Adrenal gland (tissue), 12 donors: ENCODE measurements around the gene RANGAP1. TPM values are rescaled to one million over a fixed set of nuclear protein-coding genes. Genes with fewer than 3 reads are reported as not detected.

ENCODE experiments used
- DNase-seq, 7 donors: peaks; one replicate each; pipeline ENCODE4 v3.0.0-alpha.2; 2019 to 2020
- H3K27ac ChIP-seq, 5 donors: fragments of 200-600 bp; sonication (generic) in 4 of 5; 1 replicate in 3 of 5; 2 replicates in 2 of 5; pipeline versions ENCODE4 v1.5.1 to v1.8.0; 2016 to 2020; ENCODE audit warnings: mild to moderate bottlenecking in 1 of 5
- H3K27me3 ChIP-seq: fragments of 200-600 bp; 2 replicates; pipeline ENCODE4 v1.8.0; 2021
- H3K36me3 ChIP-seq, 2 donors: fragments of 200-600 bp; replicated peaks in 1 of 2; 1 replicate in 1 of 2; 2 replicates in 1 of 2; pipeline versions ENCODE4 v1.5.1 to v1.8.0; 2018 to 2022
- H3K4me1 ChIP-seq, 2 donors: fragments of 200-600 bp; replicated peaks in 1 of 2; 1 replicate in 1 of 2; 2 replicates in 1 of 2; pipeline versions ENCODE4 v1.5.1 to v1.8.0; 2018 to 2021
- H3K4me3 ChIP-seq, 4 donors: fragments of 200-600 bp; sonication (generic) in 3 of 4; one replicate each; pipeline ENCODE4 v1.5.1; 2016 to 2018
- H3K9me3 ChIP-seq, 3 donors: fragments of 200-600 bp; sonication (generic) in 1 of 3; replicated peaks in 1 of 3; 1 replicate in 2 of 3; 2 replicates in 1 of 3; pipeline versions ENCODE4 v1.5.1 to v1.8.0; 2016 to 2021
- CTCF ChIP-seq, 6 experiments: fragments of 450-650 bp in 4 of 6; fragments of 200-600 bp in 2 of 6; sonication (generic) in 1 of 6; IDR thresholded peaks; 1 replicate in 5 of 6; 2 replicates in 1 of 6; pipeline versions ENCODE4 v1.5.1 to v1.8.0; 2016 to 2021; ENCODE audit warnings: antibody characterized with exemption in 6 of 6, mild to moderate bottlenecking in 2 of 6, moderate library complexity in 1 of 6
- POLR2A ChIP-seq, 2 donors: fragments of 450-650 bp; IDR thresholded peaks; one replicate each; pipeline ENCODE4 v1.6.1; 2017; ENCODE audit warnings: antibody characterized with exemption in 2 of 2, mild to moderate bottlenecking in 2 of 2, moderate library complexity in 1 of 2
- WGBS, 4 donors: extraction: QIAGEN DNeasy Blood & Tissue Kit in 2 of 4; methylation state at CpG; one replicate each; pipeline versions ENCODE4 v1.1.5 to v1.1.7; 2013 to 2017; 5-methylcytosine and 5-hydroxymethylcytosine counted together
- intact Hi-C, 2 donors: fragments of 100-400 bp; cut with DNase I; formaldehyde crosslinking; loops; one replicate each; pipeline versions ENCODE4 v1.14.1 to v1.15.0; 2022 to 2023
- polyA plus RNA-seq, 3 donors: library from polyadenylated mRNA; stranded (reverse); fragments of 200-250 nt in 2 of 3; fragments of 350-450 nt in 1 of 3; fragmentation: Illumina TruSeq in 1 of 3; extraction: RNeasy Lipid Tissue Mini Kit (QIAGEN cat#74804) in 1 of 3; gene quantifications; one replicate each; pipeline ENCODE4 v1.2.3, GENCODE V29; 2013 to 2014
- total RNA-seq, 9 donors: library from RNA; depleted of rRNA in 4 of 9; stranded (reverse); fragments of >200 nt in 4 of 9; fragments of 120-200 nt in 1 of 9; fragmentation: NEBNext Ultra II Directional in 1 of 9; extraction: Animal tissue kit (Norgen Biotek cat#: 25700) in 1 of 9; gene quantifications; one replicate each; pipeline versions ENCODE4 v1.1.0 to v1.2.4, GENCODE V29; 2013 to 2023
- donor health status: healthy with polysubstance abuse.
- donor health status: Bipolar disorder and iron deficiency.
- donor health status: DM: yes; HTN: yes; CAD: no.
- donor health status: DM: no; HTN: no; CAD: no.
- donor health status: DM: no; HTN: no; CAD: no.
- donor health status: DM: yes; HTN: yes; CAD: no.

The RANGAP1 gene
- total and polyA plus RNA-seq, 12 donors: 56.6 to 134 (median 76.7) TPM

GRCh38 chr22:41204992-41205900 is 80.7 kb downstream of the RANGAP1 start, which contains the start of gene L3MBTL2:
L3MBTL2 (plus strand) TSS chr22:41205312; CDS start chr22:41205363, 51 bp downstream.
- TF ChIP-seq POLR2A (IDR thresholded peaks at IDR 0.05) (peak in 1 of 2 donors; percentile 10), CTCF (IDR thresholded peaks at IDR 0.05) (no peak)
- no peaks in the 10 kb centered on the region for H3K27me3 ChIP-seq
- H3K27ac ChIP-seq: peak within 1 kb of the TSS in 4 of 5 donors; percentile 47 to 80 (median 70)
- H3K36me3 ChIP-seq: peaks cover 0 to 7% of the 10 kb centered on the region in 2 donors
- no peaks in the 10 kb centered on the region for H3K9me3 ChIP-seq
- intact Hi-C loops: loop anchor here in 1 of 2 donors (10.0 kb wide), 1 partner anchor 60 kb away; no protein-coding TSS in a partner anchor
- H3K4me3 ChIP-seq: peak within 1 kb of the TSS; percentile 84 to 95 (median 88)
- DNase-seq: peak; percentile 94 to 99 (median 97)
- peaks cover 9% of the 10 kb centered on the region in 2 donors for H3K4me1 ChIP-seq
- WGBS, 4 donors: 2 to 7% (median 3%) methylated on average over 10 to 47 of the region's 47 CpGs

GRCh38 chr22:41204066-41204465 is 81.9 kb downstream of the RANGAP1 start:
- TF ChIP-seq CTCF (IDR thresholded peaks at IDR 0.05): no peak
- TF ChIP-seq POLR2A (IDR thresholded peaks at IDR 0.05): no peak
- Histone ChIP-seq H3K4me3 (no peak overlapping the region), H3K4me1 (peaks cover 9% of the 10 kb centered on the region in 2 donors), H3K27me3 (no peaks in the 10 kb centered on the region), H3K9me3 (no peaks in the 10 kb centered on the region), H3K27ac (no peak overlapping the region), H3K36me3 (no peaks in the 10 kb centered on the region)
- intact Hi-C loops: loop anchor here in 1 of 2 donors (10.0 kb wide), 1 partner anchor 59 kb away; no protein-coding TSS in a partner anchor
- DNase-seq: no peak
- 59 to 68% (median 64%) methylated on average over 6 of the region's 6 CpGs for WGBS, 4 donors

- TF ChIP-seq POLR2A (IDR thresholded peaks at IDR 0.05): no peak
- TF ChIP-seq CTCF (IDR thresholded peaks at IDR 0.05): no peak
- no peak overlapping the region for H3K27ac ChIP-seq
These were observed 82.9 kb downstream of the RANGAP1 start for GRCh38 chr22:41203118-41203517.

GRCh38 chr22:41201141-41201540 is 84.8 kb downstream of the RANGAP1 start:
- H3K27ac ChIP-seq: no peak overlapping the region
- H3K4me3 ChIP-seq: no peak overlapping the region
- no peaks in the 10 kb centered on the region for H3K36me3 ChIP-seq
- no peak for DNase-seq
- H3K9me3 ChIP-seq: no peaks in the 10 kb centered on the region
- TF ChIP-seq CTCF (IDR thresholded peaks at IDR 0.05): no peak
- no peak for TF ChIP-seq POLR2A (IDR thresholded peaks at IDR 0.05)
- no peaks in the 10 kb centered on the region for H3K27me3 ChIP-seq
- 61 to 70% (median 70%) methylated on average over 10 of the region's 10 CpGs for WGBS, 4 donors
- intact Hi-C loops: loop anchor here in 1 of 2 donors (10.0 kb wide), 1 partner anchor 56 kb away; no protein-coding TSS in a partner anchor
- H3K4me1 ChIP-seq: peaks cover 7 to 22% of the 10 kb centered on the region in 2 donors

More at GRCh38 chr22:41203118-41203517, 82.9 kb downstream of the RANGAP1 start:
- no peak for DNase-seq
- Histone ChIP-seq H3K9me3 (no peaks in the 10 kb centered on the region), H3K4me1 (peaks cover 9 to 13% of the 10 kb centered on the region in 2 donors), H3K36me3 (no peaks in the 10 kb centered on the region), H3K27me3 (no peaks in the 10 kb centered on the region), H3K4me3 (no peak overlapping the region)
- 79 to 94% (median 84%) methylated on average over 2 of the region's 2 CpGs for WGBS, 4 donors
- intact Hi-C loops: loop anchor here in 1 of 2 donors (10.0 kb wide), 1 partner anchor 58 kb away; no protein-coding TSS in a partner anchor
